Measurements from ENCODE around the gene PCBD1. TPM values are rescaled to one million over a fixed set of nuclear protein-coding genes. Genes with fewer than 3 reads are reported as not detected.
"Not testable (repeated sequence)": the region's sequence is repeated elsewhere in the genome, so short reads cannot be mapped to it uniquely, and the experiment has no call there.

The PCBD1 gene
- total RNA-seq, 1 experiment from 2014 or later, result 65.8 TPM

GRCh38 chr10:70919906-70920305, 31.5 kb upstream of the PCBD1 start:
- not testable (repeated sequence) for DNase-seq (ENCODE audit: low spot score)

GRCh38 chr10:70918851-70919530, 30.6 kb upstream of the PCBD1 start:
- DNase-seq (ENCODE audit: low spot score), result no peak
- in situ Hi-C loops (cut with HindIII; ENCODE audit: low sequenced_read_pairs), result no loop called here

More at GRCh38 chr10:70919906-70920305, 31.5 kb upstream of the PCBD1 start:
- in situ Hi-C loops (cut with HindIII; ENCODE audit: low sequenced_read_pairs), result not testable (repeated sequence)

- no peak for DNase-seq (ENCODE audit: low spot score)
- in situ Hi-C loops (cut with HindIII; ENCODE audit: low sequenced_read_pairs), result no loop called here
These were observed 29.3 kb upstream of the PCBD1 start for GRCh38 chr10:70917635-70918034.

- in situ Hi-C loops (cut with HindIII; ENCODE audit: low sequenced_read_pairs), result no loop called here
These were observed 28.9 kb upstream of the PCBD1 start for GRCh38 chr10:70917226-70917625.

GRCh38 chr10:70916241-70916640, 27.9 kb upstream of the PCBD1 start:
- in situ Hi-C loops (cut with HindIII; ENCODE audit: low sequenced_read_pairs), result no loop called here
- DNase-seq (ENCODE audit: low spot score), result no peak

More at GRCh38 chr10:70917226-70917625, 28.9 kb upstream of the PCBD1 start:
- DNase-seq (ENCODE audit: low spot score), result no peak

DNA sequence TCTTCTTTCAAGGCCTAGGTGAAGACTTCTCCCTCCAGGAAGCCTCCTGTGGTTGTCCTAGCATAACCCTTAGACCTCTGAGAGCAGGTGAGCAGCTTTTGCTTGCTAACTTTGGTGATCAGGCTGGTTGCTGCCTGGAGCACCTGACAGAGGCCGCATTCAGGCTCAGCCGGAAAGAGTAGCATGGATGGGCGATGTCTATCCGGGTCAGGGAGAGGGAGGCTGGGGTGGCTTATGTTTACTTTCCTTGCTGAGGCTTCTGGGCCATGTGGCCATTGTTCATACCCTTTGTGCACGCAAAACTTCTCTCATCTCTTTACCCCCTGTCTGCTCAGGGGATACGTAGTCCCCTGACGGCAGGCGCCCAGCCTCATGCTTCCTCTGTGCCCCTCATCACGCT, 27.4 kb upstream of the PCBD1 start:
- in situ Hi-C loops (cut with HindIII; ENCODE audit: low sequenced_read_pairs), result no loop called here
- DNase-seq (ENCODE audit: low spot score), result no peak

- in situ Hi-C loops (cut with HindIII; ENCODE audit: low sequenced_read_pairs), result no loop called here
- no peak for DNase-seq (ENCODE audit: low spot score)
These were observed 26.8 kb upstream of the PCBD1 start for GRCh38 chr10:70915206-70915605.

- no peak for DNase-seq (ENCODE audit: low spot score)
- in situ Hi-C loops (cut with HindIII; ENCODE audit: low sequenced_read_pairs), result no loop called here
These were observed 26.0 kb upstream of the PCBD1 start for GRCh38 chr10:70914316-70914864.

GRCh38 chr10:70913893-70914240, 25.5 kb upstream of the PCBD1 start:
- in situ Hi-C loops (cut with HindIII; ENCODE audit: low sequenced_read_pairs), result no loop called here
- DNase-seq (ENCODE audit: low spot score), result no peak

- DNase-seq (ENCODE audit: low spot score), result no peak
- in situ Hi-C loops (cut with HindIII; ENCODE audit: low sequenced_read_pairs), result no loop called here
These were observed 25.0 kb upstream of the PCBD1 start for GRCh38 chr10:70913191-70913892.

DNA sequence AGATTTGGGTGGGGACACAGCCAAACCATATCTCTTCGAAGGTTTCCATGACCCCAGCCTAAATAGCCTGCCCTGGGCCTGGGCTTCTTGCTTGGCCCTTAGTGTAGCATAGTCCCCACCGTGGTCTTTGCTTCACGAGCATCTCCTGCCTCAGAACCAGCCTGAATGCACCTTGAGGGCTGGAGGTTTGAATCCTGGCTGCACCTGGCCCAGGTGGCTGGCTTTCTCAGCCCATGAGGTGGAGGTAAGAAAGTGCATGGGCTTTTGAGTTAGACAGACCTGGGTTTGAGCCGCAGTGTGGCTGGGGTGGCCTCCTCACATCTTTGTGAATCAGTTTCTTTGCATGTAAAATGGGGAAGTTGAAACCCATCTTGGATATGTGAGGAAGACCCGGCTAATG, 24.2 kb upstream of the PCBD1 start:
- in situ Hi-C loops (cut with HindIII; ENCODE audit: low sequenced_read_pairs), result no loop called here
- DNase-seq (ENCODE audit: low spot score), result no peak

DNA sequence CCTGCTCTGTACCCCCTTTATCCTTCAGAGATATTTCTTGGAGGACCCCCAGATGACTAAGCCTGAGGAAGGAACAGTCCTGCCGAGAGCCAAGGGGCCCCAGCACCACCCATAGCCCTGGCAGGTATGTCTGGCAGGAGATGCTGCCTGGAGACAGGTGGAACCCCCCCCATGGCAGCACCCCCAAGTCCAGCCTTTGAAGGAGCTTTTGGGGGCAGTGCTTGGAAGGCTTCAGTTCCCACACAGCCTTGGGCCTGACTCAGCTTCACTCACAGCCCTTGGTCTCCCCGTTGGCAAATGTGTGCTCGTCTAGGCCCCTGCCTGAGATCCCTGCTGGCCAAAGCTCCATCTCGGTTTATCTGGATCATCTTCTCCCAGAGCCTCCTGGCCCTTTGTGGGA, 23.0 kb upstream of the PCBD1 start:
- in situ Hi-C loops (cut with HindIII; ENCODE audit: low sequenced_read_pairs), result no loop called here

GRCh38 chr10:70910486-70911341, 22.3 kb upstream of the PCBD1 start:
- no peak for DNase-seq (ENCODE audit: low spot score)
- in situ Hi-C loops (cut with HindIII; ENCODE audit: low sequenced_read_pairs), result no loop called here

More for the DNA sequence above, 23.0 kb upstream of the PCBD1 start:
- DNase-seq (ENCODE audit: low spot score), result no peak

GRCh38 chr10:70909326-70909935, 21.1 kb upstream of the PCBD1 start:
- in situ Hi-C loops (cut with HindIII; ENCODE audit: low sequenced_read_pairs), result no loop called here

DNA sequence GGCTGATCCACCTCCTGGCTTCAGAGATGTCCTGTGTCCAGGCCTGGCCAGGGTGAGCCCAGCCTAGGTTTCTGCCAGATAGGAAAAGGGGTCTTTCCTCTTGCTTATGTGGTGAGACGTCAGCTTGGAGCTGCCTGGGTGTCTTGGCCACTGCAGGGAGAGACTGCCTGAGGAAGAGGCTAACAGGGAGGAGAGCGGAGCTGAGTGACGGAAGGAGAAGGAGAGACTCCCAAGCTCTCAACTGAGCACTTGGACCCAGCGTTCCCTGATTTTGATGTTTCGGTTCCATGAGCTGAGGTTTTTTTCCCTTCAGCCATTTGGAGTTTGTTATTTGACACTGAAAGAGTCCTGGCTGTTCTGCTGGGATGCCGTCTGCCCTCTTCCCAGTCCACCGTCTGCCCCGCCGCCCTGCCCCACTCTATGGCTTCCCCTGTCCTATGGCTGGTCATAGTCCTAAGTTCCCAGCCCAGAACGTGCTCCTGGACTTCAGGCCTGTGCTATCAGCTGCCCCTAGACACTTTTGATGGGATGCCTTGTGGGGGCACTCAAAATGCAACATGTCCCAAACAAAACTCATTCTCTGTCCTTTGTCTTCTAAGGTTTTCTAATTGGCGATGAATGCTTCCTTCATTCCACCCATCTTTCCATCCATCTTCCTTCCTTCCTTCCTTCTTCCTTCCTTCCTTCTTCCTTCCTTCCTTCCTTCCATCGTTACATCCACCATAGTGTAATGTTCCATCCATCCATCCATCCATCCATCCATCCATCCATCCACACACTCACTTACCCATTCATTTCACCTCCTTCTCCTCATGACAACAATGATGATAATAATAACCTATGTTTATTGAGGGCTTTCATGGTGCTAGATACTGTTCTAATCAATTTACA, 20.3 kb upstream of the PCBD1 start:
- DNase-seq (ENCODE audit: low spot score), result no peak
- in situ Hi-C loops (cut with HindIII; ENCODE audit: low sequenced_read_pairs), result no loop called here

More at GRCh38 chr10:70909326-70909935, 21.1 kb upstream of the PCBD1 start:
- peak; percentile 53 for DNase-seq (ENCODE audit: low spot score)

GRCh38 chr10:70907637-70908405, 19.5 kb upstream of the PCBD1 start:
- no peak for DNase-seq (ENCODE audit: low spot score)
- in situ Hi-C loops (cut with HindIII; ENCODE audit: low sequenced_read_pairs), result no loop called here

DNA sequence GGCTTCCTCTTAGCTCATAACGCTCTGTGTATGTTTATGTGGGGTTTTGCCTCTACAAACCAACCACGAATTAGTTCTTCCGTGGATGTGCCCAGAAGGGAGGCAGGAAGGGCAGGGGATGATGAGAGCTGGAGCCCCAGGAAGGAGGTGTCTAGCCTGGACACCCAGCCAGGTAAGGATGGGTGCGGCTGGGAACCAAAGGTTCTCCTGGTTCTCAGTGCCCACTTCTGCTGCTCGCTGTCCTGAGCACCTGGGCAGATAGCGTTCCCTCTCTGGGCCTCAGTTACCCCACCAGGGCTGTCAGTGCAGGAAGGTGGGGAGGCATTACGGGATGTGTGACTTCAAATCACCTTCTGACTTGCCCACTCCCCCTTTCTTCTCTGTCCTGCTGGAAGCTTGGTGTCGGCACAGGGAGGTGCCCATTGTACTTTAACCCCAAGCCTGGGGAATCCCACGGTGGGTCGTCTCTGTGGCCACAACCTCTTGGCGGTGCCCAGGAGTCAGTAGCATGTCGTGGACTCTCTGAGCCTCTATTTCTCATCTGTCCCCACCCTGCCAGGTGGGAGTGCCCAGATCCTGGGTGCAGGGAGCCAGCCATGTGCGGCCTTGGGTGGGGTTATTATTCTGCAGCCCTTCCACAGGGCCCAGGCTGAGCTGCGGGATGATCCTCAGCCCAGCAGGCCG, 18.7 kb upstream of the PCBD1 start:
- no peak for DNase-seq (ENCODE audit: low spot score)
- in situ Hi-C loops (cut with HindIII; ENCODE audit: low sequenced_read_pairs), result no loop called here

Measured in G401 (cell line).